NCI-H2196 (cell line): ENCODE data around the gene ST3GAL2.

Experiments
- DNase-seq: peaks from one replicate; lab custom pipeline; 2025; ENCODE audit not compliant: unreplicated experiment; lab: John Stamatoyannopoulos, UW

ST3GAL2 gene

DNA sequence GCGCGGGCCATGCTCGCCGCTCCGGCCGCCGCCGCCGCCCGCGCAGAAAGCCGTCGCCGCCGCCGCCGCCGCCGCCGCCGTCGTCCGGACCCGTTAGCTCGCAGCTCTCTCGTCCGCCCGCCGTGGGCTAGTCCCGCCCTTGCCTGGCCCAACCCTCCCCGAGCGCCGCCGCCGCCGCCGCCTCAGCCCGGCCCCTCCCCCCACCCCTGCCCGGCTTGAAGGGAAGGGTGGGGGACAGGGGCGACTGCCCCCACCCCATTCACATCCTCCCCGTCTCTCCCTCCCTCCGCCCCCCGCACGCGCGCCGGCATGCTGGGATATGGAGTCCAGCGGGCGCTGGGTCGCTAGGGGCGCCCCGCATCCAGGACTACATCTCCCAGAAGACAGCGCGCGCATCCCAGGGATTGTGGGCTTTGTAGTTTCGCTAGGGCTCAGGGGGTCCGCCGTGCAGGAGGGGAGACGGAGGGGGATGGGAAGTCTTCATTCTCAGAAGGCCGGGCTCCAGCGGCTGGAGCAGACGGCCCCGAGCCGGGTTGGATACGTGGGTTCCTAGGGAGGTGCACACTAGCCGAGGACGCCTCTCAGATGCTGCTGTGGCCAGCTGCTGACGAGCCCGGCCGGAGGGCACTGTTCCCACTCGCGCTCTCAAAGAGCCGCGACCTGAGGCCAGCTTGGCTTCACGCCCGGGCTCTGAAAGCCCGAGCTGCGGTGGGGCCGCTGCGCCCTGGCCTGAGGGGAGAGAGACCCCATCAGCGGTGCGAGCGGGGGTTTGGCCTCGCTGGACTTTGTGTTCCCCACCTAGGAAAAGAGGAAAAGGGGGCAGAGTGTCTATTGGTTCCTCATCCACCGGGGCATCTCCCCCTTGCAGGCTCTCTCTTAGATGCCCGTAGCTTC, at the start of gene ST3GAL2:
TSS of gene ST3GAL2 (minus strand) at position 132 of the 894 bp plus-strand sequence. CDS start 40,570 bp downstream, outside the sequence.
- peak; percentile 80 for DNase-seq

- no peak for DNase-seq
These were observed 46.0 kb upstream of the ST3GAL2 start for GRCh38 chr16:70484867-70485266.

GRCh38 chr16:70483426-70483825, 44.5 kb upstream of the ST3GAL2 start:
- no peak for DNase-seq

GRCh38 chr16:70482624-70483023, 43.7 kb upstream of the ST3GAL2 start:
- no peak for DNase-seq

GRCh38 chr16:70481929-70482536, 43.1 kb upstream of the ST3GAL2 start:
- DNase-seq: no peak

DNA sequence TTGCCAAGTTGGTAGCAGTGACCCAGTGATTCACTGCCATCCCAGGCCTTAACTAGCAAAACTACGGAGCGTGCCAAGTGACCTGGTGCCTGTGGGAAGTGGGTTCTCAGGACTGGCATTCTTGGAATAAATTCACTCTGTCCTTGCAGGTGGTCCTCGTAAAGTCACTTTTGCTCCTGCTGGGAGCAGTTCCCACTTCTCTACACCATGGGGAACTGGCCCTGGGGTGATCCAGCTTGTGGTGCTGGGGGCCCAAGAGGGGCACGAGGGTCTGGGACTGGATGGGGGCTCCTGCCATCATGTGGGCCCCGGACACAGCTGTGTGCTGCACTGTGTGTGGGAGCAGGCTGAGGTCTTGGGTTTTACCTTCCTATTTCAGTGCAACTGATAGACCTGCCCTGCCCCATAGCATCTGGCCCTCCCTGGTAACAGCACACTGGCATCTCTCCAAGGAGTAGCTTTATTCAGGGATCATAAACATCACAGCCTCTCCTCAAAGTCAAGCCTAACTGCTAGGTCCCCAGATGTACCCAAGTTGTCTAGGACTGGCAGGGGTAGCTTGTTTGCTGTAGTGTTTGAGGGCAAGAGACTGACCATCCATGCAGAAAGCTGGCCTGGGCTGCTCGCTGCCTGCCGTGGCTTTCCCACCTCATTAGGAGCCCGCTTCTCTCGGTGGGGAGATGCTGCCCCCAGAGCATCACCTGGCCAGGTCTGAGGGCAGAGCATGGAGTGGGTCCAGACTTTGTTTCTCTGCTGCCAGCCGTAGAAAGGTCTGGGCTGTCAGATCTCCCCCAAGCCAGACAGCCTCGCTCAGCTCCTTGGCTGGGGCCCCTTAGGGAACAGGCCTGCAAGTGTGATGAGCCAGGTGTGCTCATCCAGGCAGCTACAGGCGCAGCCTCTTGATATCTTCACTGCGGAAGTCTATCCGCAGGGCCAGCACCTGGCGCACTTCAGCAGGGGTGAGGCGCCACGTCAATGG, 41.5 kb upstream of the ST3GAL2 start:
- DNase-seq: no peak

- no peak for DNase-seq
These were observed 40.0 kb upstream of the ST3GAL2 start for GRCh38 chr16:70478912-70479341.

- DNase-seq: no peak
These were observed 39.3 kb upstream of the ST3GAL2 start for GRCh38 chr16:70478169-70478568.

DNA sequence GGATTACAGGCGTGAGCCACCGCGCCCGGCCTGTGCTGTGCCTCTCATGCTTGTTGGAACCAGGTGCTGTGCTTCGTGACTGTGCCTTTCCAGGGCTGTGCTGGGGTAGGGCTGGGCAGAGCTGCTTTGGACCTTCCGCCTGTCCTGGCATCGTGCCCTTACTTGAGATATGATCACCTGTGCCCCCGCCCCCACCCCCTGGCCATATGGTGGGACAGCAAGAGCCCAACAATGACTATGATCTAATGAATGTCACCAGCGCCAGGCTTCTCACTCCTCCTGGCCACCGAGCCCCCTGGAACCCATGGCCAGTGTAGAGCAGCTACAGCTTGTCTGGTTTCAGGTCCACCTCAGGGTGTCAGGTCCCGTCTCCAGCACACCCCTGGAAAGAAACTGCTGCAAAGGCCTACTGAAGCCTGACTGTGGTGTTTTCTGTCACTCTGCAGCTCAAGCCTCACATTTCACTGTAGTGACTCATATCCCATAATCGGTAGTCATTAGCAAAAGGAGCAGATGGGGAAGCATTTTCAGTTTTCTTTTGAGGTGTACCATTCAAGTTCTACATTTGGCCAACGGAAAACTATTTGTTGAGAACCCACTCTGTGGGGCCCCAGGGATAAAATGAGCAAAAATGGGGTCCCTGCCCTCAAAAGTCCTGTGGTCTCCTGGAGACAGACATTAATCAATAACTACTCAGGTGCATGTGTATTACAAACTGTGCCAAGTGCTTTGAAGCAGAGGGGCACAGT, 37.5 kb upstream of the ST3GAL2 start:
- no peak for DNase-seq

- DNase-seq: no peak
These were observed 36.4 kb upstream of the ST3GAL2 start for GRCh38 chr16:70475054-70475871.

GRCh38 chr16:70474320-70475053, 35.6 kb upstream of the ST3GAL2 start:
- no peak for DNase-seq

- no peak for DNase-seq
These were observed 34.8 kb upstream of the ST3GAL2 start for GRCh38 chr16:70473446-70474319.

DNA sequence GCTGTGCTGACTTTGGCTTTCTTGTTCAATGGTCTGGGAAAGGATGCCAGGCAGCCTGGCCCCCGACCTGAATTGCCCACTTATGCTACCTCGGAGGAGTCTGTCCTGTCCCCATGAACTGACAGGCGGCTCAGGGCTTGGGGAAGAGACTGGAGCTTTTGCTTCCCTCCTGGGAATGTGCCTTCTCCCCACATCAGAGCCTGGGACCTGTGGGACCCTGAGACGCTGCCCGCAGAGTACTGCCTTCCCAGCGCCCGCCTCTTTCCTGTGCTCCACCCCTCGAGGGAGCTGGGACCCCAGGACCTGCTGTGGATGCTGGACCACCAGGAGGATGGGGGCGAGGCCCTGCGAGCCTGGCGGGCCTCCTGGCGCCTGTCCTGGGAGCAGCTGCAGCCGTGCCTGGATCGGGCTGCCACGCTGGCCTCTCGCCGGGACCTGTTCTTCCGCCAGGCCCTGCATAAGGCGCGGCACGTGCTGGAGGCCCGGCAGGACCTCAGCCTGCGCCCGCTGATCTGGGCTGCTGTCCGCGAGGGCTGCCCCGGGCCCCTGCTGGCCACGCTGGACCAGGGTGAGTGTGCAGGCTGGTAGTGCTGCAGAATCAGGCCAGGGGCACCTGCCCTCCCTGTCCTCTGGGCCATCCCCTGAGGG, 34.0 kb upstream of the ST3GAL2 start:
- DNase-seq: no peak

GRCh38 chr16:70470927-70471341, 32.0 kb upstream of the ST3GAL2 start:
- no peak for DNase-seq

DNA sequence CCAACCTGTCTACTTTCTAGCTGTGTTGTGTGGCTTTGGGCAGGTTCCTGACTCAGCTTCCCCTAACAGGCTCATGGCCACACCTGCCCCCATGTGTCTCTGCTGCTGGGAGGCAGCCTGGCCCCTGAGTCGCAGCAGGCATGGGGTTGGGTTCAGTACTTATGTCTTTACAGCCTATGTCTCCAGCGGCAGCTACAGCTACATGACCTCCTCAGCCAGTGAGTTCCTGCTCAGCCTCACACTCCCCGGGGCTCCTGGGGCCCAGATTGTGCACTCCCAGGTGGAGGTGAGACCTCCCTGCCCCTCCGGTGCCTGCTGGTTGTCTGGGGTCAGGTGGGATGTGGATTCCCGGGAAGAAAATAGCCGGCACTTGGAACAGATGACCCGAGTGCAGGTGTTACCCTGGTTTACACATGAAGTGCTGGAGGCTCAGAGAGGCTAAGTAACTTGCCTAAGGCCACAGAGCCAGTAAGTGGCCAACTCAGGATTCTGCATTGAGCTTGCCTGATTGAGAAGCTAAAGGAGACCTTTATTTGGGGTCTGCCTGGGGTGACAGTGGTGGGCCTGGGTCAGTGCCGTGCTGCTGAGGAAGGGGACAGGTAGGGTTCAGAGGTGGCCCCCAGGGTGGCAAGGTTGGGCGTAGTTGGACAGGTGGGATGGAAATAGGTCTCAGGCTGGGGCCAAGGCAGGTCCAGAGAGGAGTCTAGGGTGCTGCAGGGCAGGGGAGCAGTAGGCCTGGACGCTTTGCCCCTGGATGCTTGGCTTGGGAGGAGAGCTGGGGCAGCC, 31.4 kb upstream of the ST3GAL2 start:
- DNase-seq: no peak

DNA sequence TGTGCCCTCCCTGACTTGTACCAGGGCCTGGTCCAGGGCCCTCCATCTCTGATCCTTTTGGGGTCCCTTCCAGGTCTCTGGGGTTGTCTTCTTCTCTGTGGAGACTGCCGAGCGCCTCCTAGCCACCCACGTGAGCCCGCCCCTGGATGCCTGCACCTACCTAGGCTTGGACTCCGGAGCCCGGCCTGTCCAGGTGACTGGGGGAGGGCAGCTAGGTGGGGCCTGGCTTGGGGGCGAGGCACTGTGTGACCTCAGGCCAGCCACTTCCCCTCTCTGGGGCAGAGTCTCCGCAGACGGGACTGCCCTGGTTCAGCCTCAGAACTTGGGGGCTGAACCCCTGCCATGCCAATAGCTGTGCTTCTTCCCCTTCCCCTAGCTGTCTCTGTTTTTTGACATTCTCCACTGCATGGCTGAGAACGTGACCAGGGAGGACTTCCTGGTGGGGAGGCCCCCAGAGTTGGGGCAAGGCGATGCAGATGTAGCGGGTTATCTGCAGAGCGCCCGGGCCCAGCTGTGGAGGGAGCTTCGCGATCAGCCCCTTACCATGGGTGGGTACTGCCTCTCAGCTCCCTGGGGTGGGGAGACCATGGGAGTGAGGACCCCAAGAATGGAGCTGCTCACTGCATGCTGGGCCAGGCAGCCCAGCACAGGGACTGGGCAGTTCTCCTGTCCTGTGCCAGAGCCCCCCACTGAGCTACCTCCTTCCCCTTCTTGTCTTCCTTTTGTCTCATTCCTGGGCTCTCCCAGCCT, 30.1 kb upstream of the ST3GAL2 start:
- DNase-seq: no peak
